MM.1S (cell line): Measurements from ENCODE around the gene KLHL14.
"Not testable (repeated sequence)": the region's sequence is repeated elsewhere in the genome, so short reads cannot be mapped to it uniquely, and the experiment has no call there.

Experiments used
- DNase-seq: peaks from one replicate; pipeline ENCODE4 v3.0.0-alpha.2; 2015
- H2AFZ ChIP-seq: fragments of 300-600 bp; sonication (generic); 2 replicates; pipeline ENCODE4 v1.6.0; 2016; ENCODE audit warnings: antibody characterized with exemption, low read length
- H3F3A ChIP-seq: fragments of 300-600 bp; sonication (generic); 2 replicates; pipeline ENCODE4 v1.6.1; 2016; ENCODE audit warnings: mild to moderate bottlenecking, antibody characterized with exemption, low read length, moderate library complexity, mixed read lengths; ENCODE audit not compliant: insufficient read depth
- H3K27ac ChIP-seq: fragments of 300-600 bp; sonication (generic); 2 replicates; pipeline ENCODE4 v1.5.1; 2016; ENCODE audit warnings: mild to moderate bottlenecking, low read length
- H3K27me3 ChIP-seq: fragments of 300-600 bp; sonication (generic); replicated peaks from 2 replicates; pipeline ENCODE4 v1.6.0; 2016; ENCODE audit warnings: low read length; ENCODE audit not compliant: insufficient read depth
- H3K36me3 ChIP-seq: fragments of 300-600 bp; sonication (generic); replicated peaks from 2 replicates; pipeline ENCODE4 v1.6.1; 2016; ENCODE audit warnings: mild to moderate bottlenecking, low read length, mixed read lengths; ENCODE audit not compliant: insufficient read depth
- H3K4me1 ChIP-seq: fragments of 300-600 bp; sonication (generic); 2 replicates; pipeline ENCODE4 v1.6.1; 2016; ENCODE audit warnings: low read length, mixed read lengths
- H3K4me2 ChIP-seq: fragments of 300-600 bp; sonication (generic); 2 replicates; pipeline ENCODE4 v1.6.0; 2016; ENCODE audit warnings: low read depth, low read length
- H3K4me3 ChIP-seq: fragments of 300-600 bp; sonication (generic); 2 replicates; pipeline ENCODE4 v1.5.1; 2016; ENCODE audit warnings: low read length, mixed read lengths
- H3K79me2 ChIP-seq: fragments of 300-600 bp; sonication (generic); 2 replicates; pipeline ENCODE4 v1.6.1; 2016; ENCODE audit warnings: mixed run types, low read length, mixed read lengths
- H3K9ac ChIP-seq: fragments of 300-600 bp; sonication (generic); 2 replicates; pipeline ENCODE4 v1.6.1; 2016; ENCODE audit warnings: low read length, mixed read lengths
- H3K9me2 ChIP-seq: fragments of 300-600 bp; sonication (generic); replicated peaks from 2 replicates; pipeline ENCODE4 v1.6.1; 2016; ENCODE audit warnings: mild to moderate bottlenecking, low read length, mixed read lengths; ENCODE audit not compliant: insufficient read depth
- H3K9me3 ChIP-seq: fragments of 300-600 bp; sonication (generic); replicated peaks from 2 replicates; pipeline ENCODE4 v1.6.1; 2016; ENCODE audit warnings: mild to moderate bottlenecking, low read length, mixed read lengths; ENCODE audit not compliant: insufficient read depth
- H4K20me1 ChIP-seq: fragments of 300-600 bp; sonication (generic); 2 replicates; pipeline ENCODE4 v1.6.1; 2016; ENCODE audit warnings: mild to moderate bottlenecking, low read length, moderate library complexity, mixed read lengths; ENCODE audit not compliant: insufficient read depth
- CTCF ChIP-seq: fragments of 300-600 bp; sonication (generic); IDR thresholded peaks from 2 replicates; pipeline ENCODE4 v1.5.1; 2016; ENCODE audit warnings: antibody characterized with exemption, low read length, mixed read lengths
- EZH2 ChIP-seq: fragments of 300-600 bp; sonication (generic); optimal IDR thresholded peaks from 2 replicates; pipeline ENCODE3; 2017; ENCODE audit warnings: low read depth, mild to moderate bottlenecking, antibody characterized with exemption, low read length, mixed read lengths
- EZH2phosphoT487 ChIP-seq: fragments of 300-600 bp; sonication (generic); IDR thresholded peaks from 2 replicates; pipeline ENCODE4 v1.6.1; 2018; ENCODE audit warnings: antibody characterized with exemption, low read length

Gene KLHL14

GRCh38 chr18:32669549-32670165, 103.2 kb downstream of the KLHL14 start:
- Histone ChIP-seq H3K9me2 (no peaks in the 10 kb centered on the region), H3K27me3 (no peaks in the 10 kb centered on the region), H3K4me3 (no peak overlapping the region), H3K4me1 (no peaks in the 10 kb centered on the region), H3K9ac (no peak overlapping the region), H2AFZ (no peak overlapping the region), H3K79me2 (no peaks in the 10 kb centered on the region), H3K36me3 (no peaks in the 10 kb centered on the region), H3K4me2 (no peak overlapping the region), H3K27ac (no peak overlapping the region), H4K20me1 (no peaks in the 10 kb centered on the region), H3K9me3 (no peaks in the 10 kb centered on the region), H3F3A (no peaks in the 10 kb centered on the region)
- no peak for DNase-seq
- TF ChIP-seq CTCF (no peak), EZH2 (no peak), EZH2phosphoT487 (no peak)

DNA sequence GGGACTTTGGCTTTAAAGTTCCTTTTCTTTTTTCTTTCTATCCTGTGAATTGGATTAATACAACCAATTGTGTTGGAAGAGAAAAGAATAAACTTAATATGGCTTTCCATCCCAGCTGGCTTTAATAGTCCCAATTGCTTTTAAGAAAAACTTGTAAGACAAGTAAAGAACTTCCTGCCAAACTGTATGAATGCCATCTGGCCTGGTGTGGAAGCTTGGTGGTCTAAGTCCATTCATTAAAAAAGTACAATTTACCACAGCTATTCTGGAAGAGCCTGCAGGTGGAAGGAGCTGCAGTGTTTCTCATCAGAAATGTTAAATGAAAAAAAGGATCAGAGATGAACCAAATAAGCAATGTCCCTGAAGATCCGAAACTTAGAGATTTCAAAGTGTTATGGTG, 103.9 kb downstream of the KLHL14 start:
- no peaks in the 10 kb centered on the region for H4K20me1 ChIP-seq
- H2AFZ ChIP-seq = no peak overlapping the region
- H3K4me1 ChIP-seq = no peaks in the 10 kb centered on the region
- TF ChIP-seq EZH2phosphoT487 (no peak), CTCF (no peak), EZH2 (no peak)
- no peak overlapping the region for H3K27ac ChIP-seq
- DNase-seq = no peak
- no peaks in the 10 kb centered on the region for H3K27me3 ChIP-seq
- no peaks in the 10 kb centered on the region for H3K9me2 ChIP-seq
- no peak overlapping the region for H3K9ac ChIP-seq
- H3K9me3 ChIP-seq = no peaks in the 10 kb centered on the region
- no peak overlapping the region for H3K4me3 ChIP-seq
- H3K4me2 ChIP-seq = no peak overlapping the region
- H3F3A ChIP-seq = no peaks in the 10 kb centered on the region
- no peaks in the 10 kb centered on the region for H3K79me2 ChIP-seq
- H3K36me3 ChIP-seq = no peaks in the 10 kb centered on the region

DNA sequence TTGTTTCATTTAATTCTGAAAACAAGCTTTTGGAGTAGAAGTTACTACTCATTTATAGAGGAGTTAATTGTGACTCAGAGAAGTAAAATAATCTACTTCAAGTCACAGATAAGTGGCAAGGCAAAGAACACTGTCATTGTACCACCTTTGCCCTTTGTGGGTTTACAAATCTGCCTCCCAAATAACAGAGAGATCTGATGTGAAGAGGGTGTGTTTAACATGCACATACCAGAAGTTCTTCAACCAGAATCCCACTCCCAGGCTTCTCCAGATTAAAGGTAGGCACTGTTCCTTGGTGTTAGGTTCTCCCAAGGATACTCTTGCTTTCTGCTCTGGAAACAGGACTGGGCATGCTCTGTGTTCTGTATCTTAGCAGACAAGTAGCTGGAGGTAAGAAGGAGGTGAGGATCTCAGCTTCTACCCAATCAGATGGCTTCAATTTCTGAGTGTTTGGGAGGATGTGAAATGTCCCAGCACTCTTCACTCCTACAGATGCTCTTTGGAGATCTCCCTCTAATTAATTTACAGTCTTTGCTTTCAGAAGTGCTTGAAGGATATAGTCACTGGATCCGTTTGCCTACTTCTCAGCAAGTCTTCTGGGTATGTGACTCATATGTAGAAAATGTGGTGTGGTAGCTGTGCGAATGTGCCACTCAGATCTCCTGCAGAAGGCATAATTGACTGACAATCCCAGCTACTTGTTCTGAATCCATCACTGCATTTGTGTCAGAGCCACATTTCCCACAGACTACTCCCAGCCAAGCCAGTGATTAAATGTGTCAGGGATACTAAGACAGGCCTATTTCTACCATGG, 111.1 kb downstream of the KLHL14 start:
- Histone ChIP-seq H4K20me1 (no peaks in the 10 kb centered on the region), H3K4me2 (no peak overlapping the region), H3K9me2 (no peaks in the 10 kb centered on the region), H3K27me3 (no peaks in the 10 kb centered on the region), H3K9me3 (no peaks in the 10 kb centered on the region), H3K27ac (no peak overlapping the region), H3K79me2 (no peaks in the 10 kb centered on the region), H2AFZ (no peak overlapping the region), H3K36me3 (no peaks in the 10 kb centered on the region), H3K4me1 (no peaks in the 10 kb centered on the region), H3K9ac (no peak overlapping the region), H3K4me3 (no peak overlapping the region), H3F3A (no peaks in the 10 kb centered on the region)
- no peak for TF ChIP-seq EZH2
- TF ChIP-seq CTCF = no peak
- no peak for TF ChIP-seq EZH2phosphoT487
- no peak for DNase-seq

- not testable (repeated sequence) for H3K9me2 ChIP-seq
These were observed 118.3 kb downstream of the KLHL14 start for GRCh38 chr18:32654507-32654906.

DNA sequence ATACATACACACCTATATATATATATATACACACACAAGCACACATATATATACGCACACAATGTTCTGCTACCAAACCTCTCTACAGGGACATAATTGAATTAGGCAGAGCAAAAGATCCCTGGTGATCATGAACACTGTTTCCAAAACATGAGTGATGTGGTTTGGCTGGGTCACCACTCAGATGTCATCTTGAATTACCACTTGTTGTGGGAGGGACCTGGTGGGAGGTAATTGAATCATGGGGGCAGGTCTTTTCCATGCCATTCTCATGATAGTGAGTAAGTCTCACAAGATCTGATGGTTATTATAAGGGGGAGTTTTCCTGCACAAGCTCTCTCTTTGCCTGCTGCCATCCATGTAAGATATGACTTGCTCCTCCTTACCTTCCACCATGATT, 135.2 kb downstream of the KLHL14 start:
- not testable (repeated sequence) for H3K4me2 ChIP-seq, H4K20me1 ChIP-seq, H3K27me3 ChIP-seq

More at GRCh38 chr18:32654507-32654906, 118.3 kb downstream of the KLHL14 start:
- H4K20me1 ChIP-seq, H3F3A ChIP-seq, H3K79me2 ChIP-seq, H3K27me3 ChIP-seq, H3K4me2 ChIP-seq, DNase-seq, H3K4me3 ChIP-seq, H3K36me3 ChIP-seq, H3K27ac ChIP-seq, H3K4me1 ChIP-seq, H2AFZ ChIP-seq, H3K9ac ChIP-seq, H3K9me3 ChIP-seq: not testable (repeated sequence)

More for the DNA sequence above, 135.2 kb downstream of the KLHL14 start:
- H3K27ac ChIP-seq, H3K79me2 ChIP-seq, H3K4me3 ChIP-seq, H3F3A ChIP-seq, H2AFZ ChIP-seq, H3K9ac ChIP-seq, H3K9me2 ChIP-seq, H3K4me1 ChIP-seq, H3K36me3 ChIP-seq, H3K9me3 ChIP-seq, DNase-seq: not testable (repeated sequence)
